Adipose tissue (tissue), 3 donors: ENCODE measurements around the gene GPBP1. TPM values are rescaled to one million over a fixed set of nuclear protein-coding genes. Genes with fewer than 3 reads are reported as not detected.
"Not testable (repeated sequence)": the region's sequence is repeated elsewhere in the genome, so short reads cannot be mapped to it uniquely, and the experiment has no call there.

Source experiments
- H3K27ac ChIP-seq: one replicate; pipeline ENCODE4 v1.5.1; 2013; ENCODE audit warnings: low read depth, low read length
- WGBS, 3 donors: extraction: QIAGEN DNeasy Blood & Tissue Kit; methylation state at CpG; one replicate each; pipeline ENCODE4 v1.1.7; 2013; 5-methylcytosine and 5-hydroxymethylcytosine counted together
- polyA plus RNA-seq, 3 donors: library from polyadenylated mRNA; stranded (reverse); fragments of 200-250 nt; gene quantifications; one replicate each; pipeline ENCODE4 v1.2.3, GENCODE V29; 2013
- donor health status: healthy with polysubstance abuse.
- donor health status: Bipolar disorder and iron deficiency.
- donor health status: healthy.

Gene GPBP1
- polyA plus RNA-seq, 3 donors = 19.7 to 40.4 (median 33.2) TPM

DNA sequence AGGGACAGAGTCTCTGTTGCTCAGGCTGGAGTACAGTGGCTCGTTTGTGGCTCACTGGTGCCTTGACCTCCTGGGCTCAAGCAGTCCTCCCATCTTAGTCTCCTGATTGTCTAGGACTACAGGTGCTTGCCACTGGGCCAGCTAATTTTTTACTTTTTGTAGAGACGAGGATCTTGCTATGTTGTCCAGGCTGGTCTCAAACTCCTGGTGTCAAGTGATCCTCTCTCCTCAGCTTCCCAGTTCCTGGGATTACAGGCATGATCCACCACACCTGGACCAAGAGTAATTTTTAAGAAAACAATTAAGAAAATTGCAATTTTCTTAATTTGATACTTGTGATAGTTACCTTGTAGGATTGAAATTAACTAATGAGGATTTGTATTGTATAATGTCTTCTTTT is 73.9 kb downstream of the GPBP1 start:
- WGBS, 3 donors = 89 to 98% (median 97%) methylated on average over 2 of the region's 2 CpGs
- H3K27ac ChIP-seq = no peak overlapping the region

DNA sequence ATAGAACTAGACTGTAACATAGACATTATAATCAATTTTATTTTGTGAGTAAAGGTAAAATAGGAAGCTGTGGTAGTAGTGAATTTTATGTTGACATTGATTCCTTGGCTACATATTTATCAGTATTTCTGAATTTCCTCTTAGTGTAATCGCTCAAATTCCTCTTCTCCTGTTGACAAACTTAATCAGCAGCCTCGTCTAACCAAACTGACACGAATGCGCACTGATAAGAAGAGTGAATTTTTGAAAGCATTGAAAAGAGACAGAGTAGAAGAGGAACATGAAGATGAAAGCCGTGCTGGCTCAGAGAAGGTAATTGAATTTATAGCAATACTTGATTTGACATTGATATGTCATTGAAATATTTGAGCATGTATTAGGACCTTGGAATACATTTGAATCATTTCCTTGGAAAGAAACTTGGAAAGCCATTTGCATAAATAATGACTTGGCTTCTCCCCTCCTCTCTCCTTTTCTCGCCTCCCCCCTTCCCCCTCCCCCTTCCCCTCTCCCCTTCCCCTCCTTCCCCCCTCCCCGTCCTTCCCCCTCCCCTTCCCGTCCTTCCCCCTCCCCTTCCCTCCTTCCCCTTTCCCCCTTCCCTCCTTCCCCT is 75.5 kb downstream of the GPBP1 start:
- no peak overlapping the region for H3K27ac ChIP-seq
- 56 to 84% (median 79%) methylated on average over 6 to 8 of the region's 8 CpGs for WGBS, 3 donors

- WGBS, 3 donors = 61 to 79% (median 64%) methylated on average over 4 of the region's 4 CpGs
- H3K27ac ChIP-seq = no peak overlapping the region
Observed at GRCh38 chr5:57258052-57258451, 84.2 kb downstream of the GPBP1 start.

DNA sequence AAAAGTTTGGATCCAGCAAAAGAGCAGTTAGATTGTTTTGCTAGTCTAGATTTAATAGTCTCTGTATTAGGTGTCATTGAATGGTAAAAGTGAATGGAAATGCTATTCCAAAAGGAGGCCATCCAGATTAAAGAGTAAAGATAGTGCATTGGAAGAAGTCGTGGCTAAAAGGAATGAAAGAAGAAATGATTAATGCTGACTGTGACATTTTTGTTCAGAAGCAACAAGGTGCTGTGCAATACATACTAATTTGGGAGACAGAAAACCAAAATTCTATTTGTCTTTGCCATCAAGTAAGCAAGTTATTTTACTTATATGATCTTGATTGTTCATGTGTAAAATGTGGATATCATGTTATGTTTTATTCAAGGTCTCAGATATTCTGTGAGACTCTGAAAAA is 85.1 kb downstream of the GPBP1 start:
- H3K27ac ChIP-seq = no peak overlapping the region
- 65 to 84% (median 79%) methylated on average over 1 of the region's 1 CpG for WGBS, 3 donors

- H3K27ac ChIP-seq = no peak overlapping the region
Observed at GRCh38 chr5:57259704-57260103, 85.8 kb downstream of the GPBP1 start.

DNA sequence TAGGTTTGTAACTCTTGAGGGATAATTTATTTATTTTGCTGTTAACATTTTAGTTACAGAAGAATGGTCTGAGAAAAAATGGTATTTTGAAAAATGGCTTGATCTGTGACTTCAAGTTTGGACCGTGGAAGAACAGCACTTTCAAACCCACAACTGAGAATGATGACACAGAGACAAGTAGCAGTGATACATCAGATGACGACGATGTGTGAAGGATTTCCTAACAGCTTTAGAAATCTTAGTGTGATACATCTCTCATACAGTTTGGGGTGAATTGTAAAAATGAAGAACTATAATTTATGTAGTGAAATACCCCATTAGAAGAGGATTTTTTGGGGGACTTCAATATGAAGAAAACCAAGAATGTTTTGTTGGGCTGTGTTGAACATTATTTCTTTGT is 88.7 kb downstream of the GPBP1 start:
- 63 to 92% (median 74%) methylated on average over 3 of the region's 3 CpGs for WGBS, 3 donors
- no peak overlapping the region for H3K27ac ChIP-seq

GRCh38 chr5:57267805-57268204 is 93.9 kb downstream of the GPBP1 start:
- no peak overlapping the region for H3K27ac ChIP-seq
- WGBS, 3 donors = 20 to 65% (median 62%) methylated on average over 2 of the region's 2 CpGs

DNA sequence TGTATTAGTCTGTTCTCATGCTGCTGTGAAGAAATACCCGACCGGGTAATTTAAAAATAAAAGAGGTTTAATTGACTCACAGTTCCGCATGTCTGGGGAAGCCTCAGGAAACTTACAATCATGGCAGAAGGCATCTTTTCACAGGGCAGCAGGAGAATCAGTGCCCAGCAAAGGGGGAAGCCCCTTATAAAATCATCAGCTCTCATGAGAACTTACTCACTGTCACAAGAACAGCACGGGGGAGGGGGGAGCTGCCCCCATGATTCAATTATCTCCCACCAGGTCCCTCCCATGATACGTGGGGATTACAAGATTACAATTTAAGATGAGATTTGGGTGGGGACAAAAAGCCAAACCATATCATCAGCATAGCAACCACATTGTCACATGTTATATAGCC is 102.5 kb downstream of the GPBP1 start:
- WGBS, 3 donors = 79 to 84% (median 82%) methylated on average over 5 of the region's 5 CpGs
- no peak overlapping the region for H3K27ac ChIP-seq

DNA sequence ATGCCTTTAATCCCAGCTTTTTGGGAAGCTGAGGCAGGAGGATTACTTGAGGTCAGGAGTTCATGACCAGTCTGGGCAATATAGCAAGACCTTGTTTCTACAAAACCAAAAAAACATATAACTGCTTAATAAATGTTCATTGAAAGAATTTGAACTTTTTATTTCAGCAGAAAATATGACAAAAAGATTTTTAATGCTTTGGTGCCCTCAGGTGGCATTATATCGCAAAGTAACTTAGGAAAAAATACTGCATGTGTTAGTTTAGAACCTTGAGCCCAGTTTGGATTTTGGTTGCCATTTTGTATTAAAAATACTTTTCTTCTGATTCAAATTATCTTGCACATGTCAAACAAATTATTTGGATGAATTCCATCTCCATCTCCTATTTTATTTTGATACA is 103.2 kb downstream of the GPBP1 start:
- H3K27ac ChIP-seq = no peak overlapping the region
- WGBS, 3 donors = 93 to 98% (median 93%) methylated on average over 1 of the region's 1 CpG

DNA sequence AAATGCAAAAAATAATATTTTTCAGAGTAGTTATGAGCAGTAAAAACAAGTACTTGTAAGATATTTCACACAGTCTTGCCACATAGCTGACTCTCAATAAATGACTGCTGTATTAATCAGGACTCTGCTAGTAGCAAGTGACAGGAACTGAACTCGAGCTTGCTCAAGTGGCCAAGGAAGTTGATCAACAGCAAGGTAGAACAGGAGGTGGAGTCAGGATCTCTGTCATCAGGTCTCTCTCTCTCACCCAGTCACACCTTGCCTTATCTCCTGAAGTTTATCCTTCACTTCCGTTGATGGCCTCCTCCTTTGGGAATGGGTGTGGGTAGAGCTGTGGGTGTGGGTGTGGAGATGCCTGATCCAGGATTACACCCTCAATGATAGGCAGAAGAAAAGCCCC is 107.0 kb downstream of the GPBP1 start:
- H3K27ac ChIP-seq = no peak overlapping the region
- WGBS, 3 donors = 44 to 52% (median 50%) methylated on average over 2 of the region's 2 CpGs

DNA sequence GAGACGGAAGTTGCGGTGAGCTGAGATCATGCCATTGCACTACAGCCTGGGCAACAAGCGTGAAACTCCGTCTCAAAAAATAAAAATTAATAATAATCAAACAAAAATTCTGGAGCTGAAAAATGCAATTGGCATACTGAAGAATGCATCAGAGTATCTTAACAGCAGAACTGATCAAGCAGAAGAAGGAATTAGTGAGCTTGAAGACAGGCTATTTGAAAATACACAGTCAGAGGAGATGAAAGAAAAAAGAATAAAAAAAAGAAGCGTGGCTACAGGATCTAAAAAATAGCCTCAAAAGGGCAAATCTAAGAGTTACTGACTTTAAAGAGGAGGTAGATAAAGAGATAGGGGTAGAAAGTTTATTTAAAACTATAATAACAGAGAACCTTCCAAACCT is 111.2 kb downstream of the GPBP1 start:
- not testable (repeated sequence) for H3K27ac ChIP-seq
- 95 to 97% (median 96%) methylated on average over 5 of the region's 5 CpGs for WGBS, 3 donors

DNA sequence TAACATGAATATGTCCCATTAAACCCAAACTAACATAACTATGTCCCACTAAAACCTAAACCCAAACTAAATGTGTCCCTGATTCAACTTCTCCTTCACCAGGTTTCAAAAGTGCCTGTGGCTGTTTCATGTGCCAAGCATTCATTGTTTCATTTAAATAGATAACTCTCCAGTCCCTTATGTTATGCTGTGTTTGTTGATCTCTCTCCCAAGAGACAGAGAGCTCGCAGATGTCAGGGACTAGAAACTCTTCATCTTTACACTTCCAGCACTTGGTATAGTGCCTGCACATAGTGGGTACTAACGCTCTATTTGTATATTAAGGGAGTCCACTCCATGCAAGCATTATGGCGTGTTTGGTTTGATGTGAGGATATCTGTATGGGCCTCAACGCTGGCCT is 118.0 kb downstream of the GPBP1 start:
- WGBS, 3 donors = 90 to 94% (median 94%) methylated on average over 4 of the region's 4 CpGs
- H3K27ac ChIP-seq = no peak overlapping the region

- H3K27ac ChIP-seq = no peak overlapping the region
- 93 to 95% (median 93%) methylated on average over 6 of the region's 6 CpGs for WGBS, 3 donors
Observed at GRCh38 chr5:57292336-57292735, 118.5 kb downstream of the GPBP1 start.

GRCh38 chr5:57298295-57298984 is 124.6 kb downstream of the GPBP1 start:
- 17 to 21% (median 19%) methylated on average over 6 of the region's 6 CpGs for WGBS, 3 donors
- H3K27ac ChIP-seq = no peak overlapping the region

DNA sequence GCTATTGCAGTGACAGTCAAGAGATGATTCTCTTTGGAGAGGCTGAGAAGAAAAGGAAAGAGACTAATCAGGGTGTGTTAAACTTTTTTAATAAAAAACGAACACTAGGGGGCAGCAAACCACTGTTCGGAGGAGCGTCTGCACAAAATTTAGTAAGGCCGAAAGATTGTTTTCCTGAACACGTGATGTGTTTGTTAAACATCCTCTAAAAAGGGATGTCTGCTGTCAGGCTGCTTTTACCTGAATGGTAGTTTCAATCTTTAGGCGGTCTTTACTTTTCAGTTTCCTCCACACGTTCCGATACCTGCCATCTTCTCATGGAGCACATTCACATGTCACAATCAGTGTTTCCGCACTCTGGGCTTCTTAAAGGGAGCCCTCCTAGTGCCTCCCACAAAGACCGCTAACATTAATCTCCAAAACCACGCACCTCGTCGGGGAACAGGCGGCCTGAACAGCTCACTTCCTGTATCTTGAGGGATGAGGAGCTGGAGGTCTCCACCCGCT is 125.2 kb downstream of the GPBP1 start:
- H3K27ac ChIP-seq = no peak overlapping the region
- 17 to 30% (median 22%) methylated on average over 15 of the region's 15 CpGs for WGBS, 3 donors

GRCh38 chr5:57299986-57300385 is 126.1 kb downstream of the GPBP1 start:
- WGBS, 3 donors = 89 to 94% (median 93%) methylated on average over 3 of the region's 3 CpGs
- H3K27ac ChIP-seq = no peak overlapping the region

DNA sequence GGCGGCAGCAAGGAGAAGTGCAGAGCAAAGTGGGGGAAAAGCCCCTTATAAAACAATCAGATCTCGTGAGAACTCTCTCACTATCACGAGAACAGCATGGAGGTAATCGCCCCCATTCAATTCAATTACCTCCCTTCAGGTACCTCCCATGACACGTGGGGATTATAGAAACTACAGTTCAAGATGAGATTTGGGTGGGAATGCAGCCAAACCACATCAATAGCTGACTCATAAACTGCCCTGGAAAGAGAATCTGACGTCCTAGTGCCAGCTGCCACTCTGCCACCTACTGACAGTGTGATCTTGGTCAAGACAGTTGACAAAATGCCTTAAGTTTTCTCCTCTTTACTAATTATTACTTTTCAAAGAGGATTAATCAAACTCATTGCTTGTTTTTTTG is 128.3 kb downstream of the GPBP1 start:
- H3K27ac ChIP-seq = no peak overlapping the region
- WGBS, 3 donors = 65 to 74% (median 72%) methylated on average over 6 of the region's 6 CpGs

DNA sequence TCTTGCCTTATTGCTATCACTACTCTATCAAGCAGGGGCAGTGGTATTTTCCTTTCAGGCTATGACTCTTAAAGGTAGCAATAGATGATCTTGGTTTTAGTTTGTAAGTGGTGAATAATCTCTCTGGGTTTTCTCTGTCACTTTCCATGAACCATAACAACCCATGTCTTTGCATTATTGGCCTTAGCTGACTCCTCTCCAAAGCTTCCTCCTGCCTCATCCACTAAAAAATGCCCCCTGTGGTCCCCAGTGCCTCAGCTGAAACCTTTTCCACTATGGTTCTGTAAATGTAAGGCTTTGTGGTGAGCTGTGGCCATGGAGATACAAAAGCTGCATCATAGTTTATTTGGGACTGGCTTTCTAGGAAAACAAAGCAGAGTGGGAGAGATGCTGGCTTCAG is 128.8 kb downstream of the GPBP1 start:
- no peak overlapping the region for H3K27ac ChIP-seq

DNA sequence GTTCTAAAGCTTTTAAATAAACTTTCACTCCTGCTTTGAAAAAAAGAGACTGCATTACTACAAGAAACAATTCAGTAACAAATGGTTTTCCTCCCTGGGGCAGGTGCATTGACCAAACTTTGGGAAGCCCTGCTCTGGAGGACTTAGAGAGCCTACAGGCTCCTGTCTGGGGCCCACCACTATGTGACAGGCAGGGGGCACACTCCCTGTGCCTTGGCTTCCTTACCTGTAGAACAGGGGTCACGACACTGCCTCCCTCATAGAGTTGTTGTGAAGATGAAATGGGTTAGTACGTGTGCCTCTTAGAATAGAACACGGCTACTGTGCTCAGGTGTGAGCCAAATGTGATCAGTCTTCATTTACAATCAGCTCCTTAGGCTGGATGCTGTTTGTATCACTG is 130.1 kb downstream of the GPBP1 start:
- 90 to 98% (median 96%) methylated on average over 3 of the region's 3 CpGs for WGBS, 3 donors
- no peak overlapping the region for H3K27ac ChIP-seq

GRCh38 chr5:57304931-57305330 is 131.1 kb downstream of the GPBP1 start:
- 55 to 79% (median 75%) methylated on average over 2 of the region's 2 CpGs for WGBS, 3 donors
- H3K27ac ChIP-seq = no peak overlapping the region
